K562 treated with DMSO at 1 percent for 48 hours (cell line): ENCODE measurements around the gene SUSD6. TPM values are rescaled to one million over a fixed set of nuclear protein-coding genes. Genes with fewer than 3 reads are reported as not detected.

Experiments used
- total RNA-seq: library from RNA; unstranded; fragments of 300-600 nt; gene quantifications from 2 replicates; pipeline ENCODE4 v1.2.3, GENCODE V29; 2022; ENCODE audit warnings: low replicate concordance; ENCODE audit errors: extremely low read depth

Gene SUSD6, protein sequence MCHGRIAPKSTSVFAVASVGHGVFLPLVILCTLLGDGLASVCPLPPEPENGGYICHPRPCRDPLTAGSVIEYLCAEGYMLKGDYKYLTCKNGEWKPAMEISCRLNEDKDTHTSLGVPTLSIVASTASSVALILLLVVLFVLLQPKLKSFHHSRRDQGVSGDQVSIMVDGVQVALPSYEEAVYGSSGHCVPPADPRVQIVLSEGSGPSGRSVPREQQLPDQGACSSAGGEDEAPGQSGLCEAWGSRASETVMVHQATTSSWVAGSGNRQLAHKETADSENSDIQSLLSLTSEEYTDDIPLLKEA
- not detected in 2 replicates for total RNA-seq

GRCh38 chr14:69611172-69612013, at the start of gene SUSD6:
SUSD6 (plus strand) TSS chr14:69611596; CDS start chr14:69658593, 46,997 bp downstream.

GRCh38 chr14:69574263-69574953, 37.0 kb upstream of the SUSD6 start, which contains the start of gene CCDC177:
CCDC177 (minus strand) TSS chr14:69574871; CDS start chr14:69573622, 1,249 bp downstream.

Other genes starting within 250 kb of the SUSD6 start
- gene ERH, start 213.3 kb upstream of the SUSD6 start, total RNA-seq: not detected in 2 replicates
- not detected in 2 replicates for gene SLC39A9, start 212.9 kb upstream of the SUSD6 start, total RNA-seq
- gene PLEKHD1, start 126.9 kb upstream of the SUSD6 start, total RNA-seq: not detected in 2 replicates
- not detected in 2 replicates for gene CCDC177, start 36.7 kb upstream of the SUSD6 start, total RNA-seq
- gene SRSF5, start 155.5 kb downstream of the SUSD6 start, total RNA-seq: not detected in 2 replicates
- not detected in 2 replicates for gene SLC10A1, start 185.6 kb downstream of the SUSD6 start, total RNA-seq